ENCODE results near the gene PRIMPOL. TPM values are rescaled to one million over a fixed set of nuclear protein-coding genes. Genes with fewer than 3 reads are reported as not detected.

The PRIMPOL gene
- total and polyA plus RNA-seq, 2 experiments from 2014 or later = 9.1 to 14.5 TPM

DNA sequence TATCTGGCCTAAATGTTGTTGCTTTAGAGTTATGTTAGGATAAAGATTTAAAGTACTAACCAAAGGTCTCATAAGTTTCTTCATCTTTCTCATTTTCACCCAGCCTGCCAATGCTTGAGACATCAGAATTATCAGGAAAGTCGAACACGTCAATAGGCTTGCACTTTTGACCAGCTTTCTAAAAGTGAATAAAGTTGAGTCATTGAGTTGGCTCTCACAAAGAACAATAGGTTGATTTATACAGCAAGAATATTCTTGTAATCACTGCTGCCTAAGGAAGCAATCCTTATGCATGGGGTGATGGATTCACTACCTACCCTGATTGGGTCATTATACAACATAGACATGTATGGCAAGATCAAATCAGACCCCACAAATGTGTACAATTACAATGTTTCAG lies 79.3 kb downstream of the PRIMPOL start:
- H4K20me1 ChIP-seq (ENCODE audit: insufficient read depth, poor library complexity, severe bottlenecking) = no peaks in the 10 kb centered on the region
- no peak overlapping the region for H2AFZ ChIP-seq
- H3K27ac ChIP-seq = no peak overlapping the region
- no peak overlapping the region for H3K4me3 ChIP-seq
- no peaks in the 10 kb centered on the region for H3K36me3 ChIP-seq (replicated peaks; ENCODE audit: insufficient read depth, low read depth)
- WGBS (ENCODE audit: low lambda C conversion rate, missing lambda C conversion rate) = 82% methylated on average over 2 of the region's 2 CpGs
- H3K9me3 ChIP-seq (ENCODE audit: low read depth) = no peaks in the 10 kb centered on the region
- TF ChIP-seq, protein P1, sequence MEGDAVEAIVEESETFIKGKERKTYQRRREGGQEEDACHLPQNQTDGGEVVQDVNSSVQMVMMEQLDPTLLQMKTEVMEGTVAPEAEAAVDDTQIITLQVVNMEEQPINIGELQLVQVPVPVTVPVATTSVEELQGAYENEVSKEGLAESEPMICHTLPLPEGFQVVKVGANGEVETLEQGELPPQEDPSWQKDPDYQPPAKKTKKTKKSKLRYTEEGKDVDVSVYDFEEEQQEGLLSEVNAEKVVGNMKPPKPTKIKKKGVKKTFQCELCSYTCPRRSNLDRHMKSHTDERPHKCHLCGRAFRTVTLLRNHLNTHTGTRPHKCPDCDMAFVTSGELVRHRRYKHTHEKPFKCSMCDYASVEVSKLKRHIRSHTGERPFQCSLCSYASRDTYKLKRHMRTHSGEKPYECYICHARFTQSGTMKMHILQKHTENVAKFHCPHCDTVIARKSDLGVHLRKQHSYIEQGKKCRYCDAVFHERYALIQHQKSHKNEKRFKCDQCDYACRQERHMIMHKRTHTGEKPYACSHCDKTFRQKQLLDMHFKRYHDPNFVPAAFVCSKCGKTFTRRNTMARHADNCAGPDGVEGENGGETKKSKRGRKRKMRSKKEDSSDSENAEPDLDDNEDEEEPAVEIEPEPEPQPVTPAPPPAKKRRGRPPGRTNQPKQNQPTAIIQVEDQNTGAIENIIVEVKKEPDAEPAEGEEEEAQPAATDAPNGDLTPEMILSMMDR (IDR thresholded peaks at IDR 0.05; ENCODE audit: poor library complexity) = no peak
- TF ChIP-seq EZH2phosphoT487 (IDR thresholded peaks at IDR 0.05; ENCODE audit: low read depth, severe bottlenecking, unreplicated experiment) (no peak), EZH2 (IDR thresholded peaks at IDR 0.05; ENCODE audit: borderline replicate concordance) (no peak)
- H3K4me1 ChIP-seq (ENCODE audit: insufficient read depth) = no peaks in the 10 kb centered on the region
- H3K9me2 ChIP-seq (replicated peaks; ENCODE audit: insufficient read depth) = no peaks in the 10 kb centered on the region
- H3K4me2 ChIP-seq = no peak overlapping the region
- no peak for DNase-seq (ENCODE audit: low spot score)
- no peaks in the 10 kb centered on the region for H3K27me3 ChIP-seq
- H3K79me2 ChIP-seq = peaks cover 28% of the 10 kb centered on the region

DNA sequence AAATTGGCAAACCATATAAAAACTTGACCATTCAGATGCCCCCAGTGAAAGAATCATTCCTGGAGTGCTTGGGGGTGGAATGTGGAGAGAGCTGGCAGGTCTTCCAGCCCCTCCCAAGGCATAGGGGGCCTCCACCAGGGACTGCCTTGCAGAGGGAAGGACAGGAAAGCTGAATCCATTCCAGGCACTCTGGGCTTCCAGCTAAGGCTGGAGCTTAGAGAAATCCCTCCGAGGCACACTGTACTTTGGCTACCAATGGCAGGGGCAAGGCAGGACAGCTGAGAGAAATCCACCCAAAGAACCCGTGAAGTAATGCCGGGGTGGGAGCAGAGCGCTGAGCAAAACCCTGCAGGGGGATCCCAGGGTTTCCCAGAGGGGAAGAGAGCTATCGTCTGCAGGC lies 80.4 kb downstream of the PRIMPOL start:
- TF ChIP-seq EZH2 (IDR thresholded peaks at IDR 0.05; ENCODE audit: borderline replicate concordance) = no peak
- TF ChIP-seq, protein P1 (IDR thresholded peaks at IDR 0.05; ENCODE audit: poor library complexity) = no peak
- no peak for TF ChIP-seq EZH2phosphoT487 (IDR thresholded peaks at IDR 0.05; ENCODE audit: low read depth, severe bottlenecking, unreplicated experiment)
- Histone ChIP-seq H3K9me2 (replicated peaks; ENCODE audit: insufficient read depth) (no peaks in the 10 kb centered on the region), H2AFZ (no peak overlapping the region), H3K4me2 (no peak overlapping the region), H3K27ac (no peak overlapping the region), H3K4me3 (no peak overlapping the region), H3K79me2 (peaks cover 28% of the 10 kb centered on the region), H3K9me3 (ENCODE audit: low read depth) (no peaks in the 10 kb centered on the region), H4K20me1 (ENCODE audit: insufficient read depth, poor library complexity, severe bottlenecking) (no peaks in the 10 kb centered on the region), H3K27me3 (no peaks in the 10 kb centered on the region), H3K4me1 (ENCODE audit: insufficient read depth) (no peaks in the 10 kb centered on the region), H3K36me3 (replicated peaks; ENCODE audit: insufficient read depth, low read depth) (no peaks in the 10 kb centered on the region)
- DNase-seq (ENCODE audit: low spot score) = no peak
- 87% methylated on average over 5 of the region's 5 CpGs for WGBS (ENCODE audit: low lambda C conversion rate, missing lambda C conversion rate)

DNA sequence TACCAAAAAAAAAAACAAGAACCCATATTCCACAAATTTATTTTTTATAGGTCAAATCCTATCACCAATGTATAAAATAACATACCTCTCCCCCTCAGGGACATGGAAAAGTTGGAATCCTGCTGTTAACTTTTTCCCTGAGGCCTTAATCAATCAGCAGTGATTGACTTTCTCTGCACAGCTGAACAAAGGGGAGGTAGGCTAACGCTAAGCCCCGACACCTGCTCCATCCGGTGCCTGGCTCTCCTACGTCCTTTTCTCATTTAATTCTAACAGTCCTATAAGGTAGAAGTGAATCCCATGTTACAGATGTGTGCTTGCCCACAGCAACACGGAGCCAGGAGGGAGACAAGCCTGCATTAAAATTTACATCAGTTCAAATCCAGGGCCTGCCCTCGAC lies 81.5 kb downstream of the PRIMPOL start:
- DNase-seq (ENCODE audit: low spot score) = no peak
- Histone ChIP-seq H3K4me2 (no peak overlapping the region), H3K9me2 (replicated peaks; ENCODE audit: insufficient read depth) (no peaks in the 10 kb centered on the region), H4K20me1 (ENCODE audit: insufficient read depth, poor library complexity, severe bottlenecking) (no peaks in the 10 kb centered on the region), H3K9me3 (ENCODE audit: low read depth) (no peaks in the 10 kb centered on the region), H3K27me3 (no peaks in the 10 kb centered on the region), H3K79me2 (peaks cover 28% of the 10 kb centered on the region), H3K4me3 (no peak overlapping the region), H3K4me1 (ENCODE audit: insufficient read depth) (no peaks in the 10 kb centered on the region), H3K36me3 (replicated peaks; ENCODE audit: insufficient read depth, low read depth) (no peaks in the 10 kb centered on the region), H3K27ac (no peak overlapping the region), H2AFZ (no peak overlapping the region)
- 73% methylated on average over 6 of the region's 6 CpGs for WGBS (ENCODE audit: low lambda C conversion rate, missing lambda C conversion rate)
- TF ChIP-seq, protein P1 (IDR thresholded peaks at IDR 0.05; ENCODE audit: poor library complexity) = no peak
- TF ChIP-seq EZH2 (IDR thresholded peaks at IDR 0.05; ENCODE audit: borderline replicate concordance) = no peak
- no peak for TF ChIP-seq EZH2phosphoT487 (IDR thresholded peaks at IDR 0.05; ENCODE audit: low read depth, severe bottlenecking, unreplicated experiment)

DNA sequence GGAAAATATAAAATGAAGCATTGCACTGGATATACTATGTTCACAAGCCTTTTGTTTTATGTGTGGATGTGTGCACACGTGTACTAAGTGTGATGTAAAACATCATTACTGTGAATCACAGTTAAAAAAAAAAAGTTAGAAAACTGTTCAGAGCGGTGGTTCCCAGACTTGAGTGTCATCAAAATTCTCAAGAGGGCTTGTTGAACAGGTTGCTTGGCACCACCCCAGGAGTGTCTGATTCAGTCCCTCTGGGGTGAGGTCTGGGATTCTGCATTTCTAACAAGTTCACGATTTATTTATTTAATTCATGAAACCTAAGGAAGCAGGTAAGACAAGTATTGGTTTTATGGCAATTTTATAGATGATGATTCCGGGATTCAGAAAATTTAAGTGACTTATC lies 82.6 kb downstream of the PRIMPOL start:
- no peaks in the 10 kb centered on the region for H3K27me3 ChIP-seq
- TF ChIP-seq EZH2 (IDR thresholded peaks at IDR 0.05; ENCODE audit: borderline replicate concordance) (no peak), EZH2phosphoT487 (IDR thresholded peaks at IDR 0.05; ENCODE audit: low read depth, severe bottlenecking, unreplicated experiment) (no peak)
- TF ChIP-seq, protein P1 (IDR thresholded peaks at IDR 0.05; ENCODE audit: poor library complexity) = no peak
- H3K9me2 ChIP-seq (replicated peaks; ENCODE audit: insufficient read depth) = no peaks in the 10 kb centered on the region
- no peak for DNase-seq (ENCODE audit: low spot score)
- H3K4me2 ChIP-seq = peak overlapping the region; percentile 90
- H3K4me1 ChIP-seq (ENCODE audit: insufficient read depth) = no peaks in the 10 kb centered on the region
- H3K79me2 ChIP-seq = peaks cover 28% of the 10 kb centered on the region
- 57% methylated on average over 4 of the region's 4 CpGs for WGBS (ENCODE audit: low lambda C conversion rate, missing lambda C conversion rate)
- peak overlapping the region; percentile 12 for H3K27ac ChIP-seq
- H2AFZ ChIP-seq = peak overlapping the region; percentile 80
- no peaks in the 10 kb centered on the region for H3K36me3 ChIP-seq (replicated peaks; ENCODE audit: insufficient read depth, low read depth)
- no peak overlapping the region for H3K4me3 ChIP-seq
- no peaks in the 10 kb centered on the region for H4K20me1 ChIP-seq (ENCODE audit: insufficient read depth, poor library complexity, severe bottlenecking)
- H3K9me3 ChIP-seq (ENCODE audit: low read depth) = no peaks in the 10 kb centered on the region

All from hepatocyte (in vitro differentiated cells).